NCI-H1048 (cell line): Measurements from ENCODE around the gene LAT.

ENCODE experiments used
- DNase-seq: peaks from one replicate; lab custom pipeline; 2025; lab: John Stamatoyannopoulos, UW

Gene LAT

GRCh38 chr16:29007730-29008593 lies 23.1 kb downstream of the LAT start:
- no peak for DNase-seq

GRCh38 chr16:29009050-29009837 lies 24.4 kb downstream of the LAT start:
- DNase-seq, result no peak

DNA sequence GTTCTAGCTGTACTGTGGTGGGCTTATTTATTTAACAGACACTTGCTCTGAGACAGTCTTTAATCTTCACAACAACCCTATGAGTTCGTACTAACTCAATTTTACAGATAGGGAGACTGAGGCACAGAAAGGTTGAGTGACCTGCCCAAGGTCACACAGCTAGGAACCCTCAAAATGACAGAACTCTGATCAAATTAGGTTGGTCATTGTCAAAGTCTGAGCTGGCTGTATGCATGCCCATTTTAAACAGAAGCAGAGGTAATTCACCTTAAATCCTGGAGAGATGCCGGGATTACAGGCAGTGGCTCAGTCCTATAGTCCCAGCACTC lies 24.9 kb downstream of the LAT start:
- no peak for DNase-seq

- no peak for DNase-seq
Measured at GRCh38 chr16:29011112-29011511, 26.3 kb downstream of the LAT start.

DNA sequence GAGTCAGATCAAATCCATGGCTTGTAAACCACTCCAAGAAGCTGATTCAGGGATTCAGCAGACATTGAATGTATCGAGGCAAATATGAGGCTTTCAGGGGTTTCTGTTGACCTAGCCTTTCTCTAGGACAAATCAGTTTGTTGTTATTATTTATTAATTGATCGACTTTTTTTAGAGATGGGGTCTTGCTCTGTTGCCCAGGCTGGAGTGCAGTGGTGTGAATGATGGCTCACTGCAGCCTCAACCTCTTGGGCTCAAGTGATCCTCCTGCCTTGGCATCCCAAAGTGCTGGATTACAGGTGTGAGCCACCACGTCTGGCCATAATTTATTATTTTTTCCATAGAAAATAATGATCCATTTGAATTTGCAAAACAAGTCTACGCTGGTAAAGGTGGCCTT lies 27.0 kb downstream of the LAT start:
- no peak for DNase-seq

GRCh38 chr16:29012913-29013553 lies 28.2 kb downstream of the LAT start:
- no peak for DNase-seq

DNA sequence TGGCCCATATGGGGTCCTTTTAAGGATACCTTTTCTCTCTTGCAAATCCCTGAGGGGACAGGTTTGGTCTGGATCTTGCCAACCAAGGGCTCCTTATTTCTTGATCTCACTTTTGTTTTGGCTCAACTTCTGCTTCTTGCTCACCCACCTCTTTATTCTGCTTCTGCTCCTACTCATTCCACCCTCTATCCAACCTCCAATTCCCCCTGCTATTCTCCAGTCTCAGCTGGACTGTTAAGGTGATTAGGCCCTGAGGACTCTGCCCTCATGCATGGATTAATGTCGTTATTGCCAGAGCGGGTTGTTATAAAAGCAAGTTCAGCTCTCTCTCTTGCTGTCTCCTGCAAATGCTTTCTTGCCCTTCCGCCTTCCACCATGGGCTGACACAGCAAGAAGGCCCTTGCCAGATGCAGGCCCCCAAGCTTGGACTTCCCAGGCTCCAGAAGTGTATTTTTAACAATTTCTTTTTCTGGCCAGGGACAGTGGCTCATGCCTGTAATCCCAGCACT lies 29.8 kb downstream of the LAT start:
- no peak for DNase-seq

DNA sequence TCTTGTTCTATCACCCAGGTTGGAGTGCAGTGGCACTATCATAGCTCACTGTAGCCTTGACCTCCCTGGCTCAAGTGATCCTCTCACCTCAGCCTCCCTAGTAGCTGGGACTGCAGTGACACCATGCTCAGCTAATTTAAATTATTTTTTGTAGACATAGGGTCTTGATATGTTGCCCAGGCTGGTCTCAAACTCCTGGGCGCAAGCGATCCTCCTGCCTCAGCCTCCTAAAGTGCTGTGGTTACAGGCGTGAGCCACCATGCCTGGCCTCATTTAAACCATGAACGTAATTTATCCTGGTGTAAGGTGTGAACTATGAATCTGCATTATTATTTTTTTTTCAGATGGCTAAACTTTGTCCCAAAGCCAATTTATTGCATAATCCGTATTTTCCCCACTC lies 37.3 kb downstream of the LAT start:
- no peak for DNase-seq

DNA sequence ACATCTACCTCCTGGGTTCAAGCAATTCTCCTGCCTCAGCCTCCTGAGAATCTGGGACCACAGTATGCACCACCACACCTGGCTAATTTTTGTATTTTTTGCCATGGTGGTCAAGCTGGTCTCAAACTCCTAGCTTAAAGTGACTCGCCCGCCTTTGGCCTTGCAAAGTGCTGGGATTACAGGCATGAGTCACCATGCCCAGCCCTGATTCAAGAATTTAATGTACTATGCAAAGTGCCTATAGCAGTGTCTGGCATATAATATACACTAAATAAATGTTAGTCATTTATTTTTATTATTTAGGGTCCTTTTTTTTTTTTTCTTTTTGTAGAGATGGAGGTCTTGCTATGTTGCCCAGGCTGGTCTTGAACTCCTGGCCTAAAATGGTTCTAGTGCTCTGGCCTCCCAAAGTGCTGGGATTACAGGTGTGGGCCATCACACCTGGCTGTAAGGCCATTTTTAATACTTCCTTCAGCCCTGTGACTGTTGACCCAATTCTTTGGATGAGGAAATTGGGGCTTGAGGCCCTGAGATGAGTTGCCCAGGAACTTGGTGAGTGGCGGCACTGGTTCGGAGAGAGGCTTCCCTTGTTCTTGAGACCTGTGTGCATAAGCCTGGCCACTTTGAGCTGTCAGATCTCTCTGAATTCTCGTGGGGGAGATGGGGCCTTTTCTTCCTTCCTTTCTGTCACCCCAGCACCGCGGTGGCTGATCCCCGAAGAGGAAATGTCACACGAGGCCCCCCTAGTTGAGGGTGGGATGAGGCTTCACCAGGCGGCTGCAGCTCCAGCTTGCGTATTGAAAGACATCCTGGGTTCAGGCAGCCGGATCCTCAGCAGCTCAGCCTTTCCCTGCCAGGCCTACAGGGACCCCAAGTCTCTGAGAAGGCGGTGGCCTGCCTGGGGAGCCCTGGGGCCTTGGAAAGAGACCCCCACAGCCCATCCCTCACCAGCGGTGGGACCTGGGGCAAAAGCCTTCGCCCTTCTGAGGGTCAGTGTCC lies 38.7 kb downstream of the LAT start:
- DNase-seq, result no peak

- DNase-seq, result no peak
Measured at GRCh38 chr16:29024278-29024677, 39.4 kb downstream of the LAT start.

- DNase-seq, result no peak
Measured at GRCh38 chr16:29025218-29025617, 40.4 kb downstream of the LAT start.

DNA sequence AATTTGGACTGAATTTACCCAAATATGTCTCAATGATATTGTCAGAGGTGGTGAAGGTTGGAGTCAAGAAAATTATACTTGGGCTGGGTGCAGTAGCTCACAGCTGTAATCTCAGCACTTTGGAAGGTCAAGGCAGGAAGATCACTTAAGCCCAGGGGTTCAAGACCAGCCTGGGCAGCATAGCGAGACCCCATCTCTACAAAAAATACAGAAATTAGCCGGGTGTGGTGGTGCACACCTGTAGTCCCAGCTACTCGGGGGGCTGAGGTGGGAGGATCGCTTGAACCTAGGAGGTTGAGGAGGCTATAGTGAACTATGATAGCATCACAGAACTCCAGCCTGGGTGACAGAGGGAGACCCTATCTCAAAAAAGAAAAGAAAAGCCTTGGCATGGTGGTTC lies 40.9 kb downstream of the LAT start:
- no peak for DNase-seq

- DNase-seq, result no peak
Measured at GRCh38 chr16:29028457-29029167, 43.8 kb downstream of the LAT start.

DNA sequence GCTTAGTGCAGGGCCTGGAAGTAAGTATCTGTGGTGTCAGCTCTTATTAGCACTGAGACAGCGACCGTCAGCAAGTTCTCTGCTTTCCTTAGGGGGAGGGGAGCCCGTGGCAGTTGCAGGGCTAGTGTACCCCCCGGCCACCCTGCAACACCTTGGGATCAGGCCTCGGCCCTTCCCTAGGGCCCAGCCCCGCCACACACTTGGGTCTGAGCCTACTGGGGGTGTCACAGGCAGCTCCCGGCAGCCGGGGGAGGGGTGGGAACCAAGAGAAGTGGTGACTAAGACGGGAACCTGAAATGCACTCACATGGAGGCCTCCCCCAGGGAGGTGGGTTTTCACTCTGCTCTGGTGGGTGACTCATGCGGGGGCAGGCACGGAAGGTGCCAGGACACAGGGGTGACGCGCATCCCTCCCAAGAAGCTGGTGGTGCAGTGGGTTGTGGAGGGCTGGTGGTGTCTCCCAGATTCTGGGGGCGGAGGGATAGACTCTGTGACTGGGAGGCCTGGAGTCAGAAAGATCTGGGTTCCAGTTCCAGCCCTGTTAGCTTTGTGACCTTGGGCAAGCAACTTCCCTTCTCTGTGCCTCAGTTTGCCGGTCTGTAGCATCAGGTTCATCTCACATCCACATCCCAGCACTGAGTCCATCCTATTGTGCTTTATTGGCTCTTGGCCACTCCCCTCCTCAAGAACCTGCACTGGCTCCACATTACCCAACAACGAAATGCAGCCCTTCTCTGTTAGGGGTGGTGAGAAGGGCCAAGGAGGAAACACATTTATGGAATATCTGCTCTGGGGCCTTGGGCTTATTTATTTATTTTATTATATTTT lies 44.5 kb downstream of the LAT start:
- no peak for DNase-seq

DNA sequence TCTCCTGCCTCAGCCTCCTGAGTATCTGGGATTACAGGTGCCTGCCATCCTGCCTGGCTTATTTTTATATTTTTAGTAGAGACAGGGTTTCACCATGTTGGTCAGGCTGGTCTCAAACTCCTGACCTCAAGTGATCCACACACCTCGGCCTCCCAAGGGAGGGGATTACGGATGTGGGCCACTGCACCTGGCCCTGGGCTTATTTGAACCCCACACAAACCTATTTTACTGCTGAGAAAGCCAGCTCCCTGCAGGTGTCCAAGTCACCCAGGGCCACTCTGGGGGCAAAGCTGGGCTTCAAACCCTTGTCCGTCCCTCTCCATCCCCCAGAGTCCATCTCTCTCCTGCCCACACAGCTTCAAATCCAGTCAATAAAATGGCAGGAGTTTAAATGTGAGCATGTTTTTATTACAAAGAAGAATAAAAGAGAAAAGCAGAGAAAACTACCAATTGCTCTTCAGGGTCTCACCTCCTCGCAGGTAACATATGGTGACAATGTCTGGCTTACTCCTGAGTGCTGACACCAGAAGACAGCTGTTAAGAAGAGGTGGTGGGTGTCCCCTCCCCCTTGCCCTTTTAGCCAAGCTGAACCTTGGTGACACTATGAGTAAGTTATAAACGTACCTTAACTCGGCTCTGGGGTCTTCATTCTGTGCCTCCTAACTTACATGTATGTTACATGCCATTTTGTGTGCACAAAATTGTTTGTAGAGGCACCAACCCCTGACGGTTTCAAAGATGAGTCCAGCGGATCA lies 45.4 kb downstream of the LAT start:
- no peak for DNase-seq
